GM18499 (cell line): ENCODE results near the gene NMT1.

ENCODE experiments used
- ATAC-seq: cut with Tn5 transposase; IDR thresholded peaks from one replicate; pipeline ENCODE4 v1.9.1; 2021; ENCODE audit warnings: moderate number of reproducible peaks; ENCODE audit not compliant: insufficient read depth, unreplicated experiment

Gene NMT1

GRCh38 chr17:45102856-45103255, 41.7 kb downstream of the NMT1 start:
- no peak for ATAC-seq

DNA sequence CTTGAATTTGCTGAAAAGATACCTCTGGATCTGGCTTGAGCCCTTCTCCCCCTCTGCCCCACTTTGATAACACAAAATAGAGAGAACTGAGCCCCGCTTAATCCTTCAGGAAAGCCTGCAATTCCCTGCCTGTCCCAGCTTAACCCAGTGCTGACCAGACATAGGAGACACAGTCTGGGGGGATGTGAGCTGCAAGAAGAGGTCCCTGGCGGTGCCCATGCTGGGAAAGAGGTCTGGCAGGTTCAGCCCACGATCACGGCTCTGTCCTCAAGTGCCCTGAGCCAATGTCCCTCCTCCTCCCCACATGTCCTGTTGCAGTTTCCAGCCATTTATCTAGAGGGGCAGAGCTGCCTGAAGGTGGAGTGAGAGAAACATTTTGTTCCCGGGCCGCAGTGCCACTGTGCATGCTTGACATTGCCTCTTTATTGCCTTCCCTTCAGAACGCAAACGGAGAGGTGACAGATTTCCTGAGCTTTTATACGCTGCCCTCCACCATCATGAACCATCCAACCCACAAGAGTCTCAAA, 42.2 kb downstream of the NMT1 start:
- ATAC-seq: no peak

GRCh38 chr17:45104029-45104428, 42.9 kb downstream of the NMT1 start:
- ATAC-seq: no peak

DNA sequence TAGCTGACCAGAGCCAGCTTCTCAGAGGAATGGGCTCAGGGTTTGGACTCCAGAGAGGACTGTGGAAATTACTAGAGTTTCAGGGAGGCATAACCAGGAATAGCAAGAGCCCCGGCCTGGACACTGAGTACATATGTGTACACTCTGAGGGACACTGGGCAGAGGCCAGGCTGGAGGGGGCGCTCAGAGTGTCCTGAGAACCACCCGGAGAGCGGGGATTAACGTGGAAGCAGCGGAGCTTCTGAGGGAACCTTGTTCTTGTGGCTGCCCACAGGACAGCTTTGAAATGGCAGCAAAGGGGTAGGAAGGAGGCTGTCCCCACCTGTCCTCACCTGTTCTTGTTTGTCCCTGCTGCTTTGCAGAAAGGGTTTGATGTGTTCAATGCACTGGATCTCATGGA, 43.4 kb downstream of the NMT1 start:
- ATAC-seq: no peak

DNA sequence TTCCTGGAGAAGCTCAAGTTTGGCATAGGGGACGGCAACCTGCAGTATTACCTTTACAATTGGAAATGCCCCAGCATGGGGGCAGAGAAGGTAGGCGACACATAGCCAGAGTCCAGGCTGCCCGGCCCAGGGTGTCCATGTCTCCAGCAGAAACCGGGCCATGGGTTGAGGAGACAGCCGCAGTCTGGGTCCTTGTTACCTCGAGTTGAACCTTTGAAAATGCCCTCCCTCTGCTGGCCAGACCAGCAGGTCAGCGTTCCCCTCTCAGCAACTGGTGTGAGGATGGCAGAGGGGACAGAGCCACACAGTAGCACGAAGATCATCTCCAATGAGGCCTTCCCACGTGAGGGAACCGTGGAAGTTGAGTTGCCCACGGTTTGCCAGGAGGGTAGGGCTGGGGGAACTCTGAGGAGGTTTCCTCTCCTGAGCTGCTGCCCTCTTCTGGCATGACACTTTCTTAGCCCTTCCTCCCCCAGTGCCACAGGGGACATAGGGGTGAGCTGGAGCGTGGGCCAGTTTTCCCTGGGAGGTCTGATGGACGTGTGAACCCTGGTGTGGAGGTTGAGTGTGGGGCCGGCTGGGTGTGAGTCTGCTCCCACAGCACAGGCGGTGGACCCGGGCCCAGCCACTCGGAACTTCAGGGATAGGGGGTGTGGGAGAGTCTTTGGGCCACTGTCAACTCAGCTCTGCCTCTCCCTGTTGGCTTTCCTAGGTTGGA, 43.9 kb downstream of the NMT1 start:
- ATAC-seq: no peak

- no peak for ATAC-seq
Measured at GRCh38 chr17:45106096-45106495, 45.0 kb downstream of the NMT1 start.

GRCh38 chr17:45106582-45106981, 45.5 kb downstream of the NMT1 start:
- no peak for ATAC-seq

- no peak for ATAC-seq
Measured at GRCh38 chr17:45107293-45108010, 46.3 kb downstream of the NMT1 start.

- no peak for ATAC-seq
Measured at GRCh38 chr17:45108051-45108450, 46.9 kb downstream of the NMT1 start.

- no peak for ATAC-seq
Measured at GRCh38 chr17:45108595-45109521, 47.7 kb downstream of the NMT1 start.

- ATAC-seq: no peak
Measured at GRCh38 chr17:45110676-45111611, 49.8 kb downstream of the NMT1 start.

- no peak for ATAC-seq
Measured at GRCh38 chr17:45111850-45112249, 50.7 kb downstream of the NMT1 start.

DNA sequence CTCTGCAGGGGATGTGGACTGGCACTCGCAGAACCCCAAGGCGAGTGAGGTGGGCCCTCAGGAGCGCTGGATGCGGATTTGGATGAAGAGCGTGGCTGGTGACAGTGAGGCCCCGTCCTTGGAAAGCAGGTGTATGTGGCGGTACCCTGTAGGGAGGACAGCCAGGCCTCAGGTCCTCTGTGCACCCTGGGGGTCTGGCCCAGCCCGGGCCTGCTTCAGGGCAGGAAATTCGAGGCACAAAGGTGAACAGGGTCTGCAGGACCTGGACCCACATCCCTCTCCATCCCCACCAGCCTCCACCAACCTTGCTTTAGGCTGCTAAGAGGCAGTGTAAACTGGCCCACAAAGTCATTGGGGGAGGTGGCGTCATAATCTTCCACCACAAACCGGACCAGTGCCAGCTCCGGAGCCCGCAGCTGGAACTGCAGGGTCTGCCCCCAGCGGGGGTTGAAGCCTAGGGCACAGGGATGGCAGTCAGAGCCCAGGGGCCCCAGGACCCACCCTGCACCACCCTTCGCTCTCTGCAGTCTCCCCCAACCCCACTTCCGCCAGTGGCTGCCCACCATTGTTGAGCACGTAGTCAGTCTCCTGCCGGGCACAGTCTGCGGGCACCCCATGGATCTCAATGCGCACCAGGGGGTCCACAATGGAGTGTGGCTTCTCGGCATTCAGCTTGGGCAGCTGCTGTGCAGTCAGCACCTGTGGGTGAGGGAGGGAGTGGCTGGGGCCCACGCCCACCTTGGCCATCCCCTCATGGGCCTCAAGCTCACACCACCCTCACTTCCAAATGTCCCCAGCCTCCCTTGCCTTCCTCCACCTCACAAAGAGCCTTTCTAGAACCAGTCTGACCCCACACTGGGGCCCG, 51.7 kb downstream of the NMT1 start:
- ATAC-seq: no peak

DNA sequence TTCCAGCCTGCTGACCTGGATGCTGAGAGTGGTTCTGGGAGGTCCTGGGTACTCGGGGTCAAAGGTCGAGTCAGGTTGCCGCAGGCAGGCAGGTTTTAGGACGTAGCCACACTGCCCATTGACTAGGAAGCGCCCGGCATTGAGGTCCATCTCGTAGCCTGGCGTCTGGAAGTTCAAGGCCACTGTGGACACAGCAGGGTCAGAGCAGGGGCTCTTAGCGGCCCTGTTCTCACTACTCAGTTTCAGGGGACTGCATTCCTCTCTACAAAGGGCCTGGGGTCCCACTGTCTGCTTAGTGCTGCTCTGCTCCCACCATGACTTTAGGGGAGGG, 52.3 kb downstream of the NMT1 start:
- ATAC-seq: no peak

DNA sequence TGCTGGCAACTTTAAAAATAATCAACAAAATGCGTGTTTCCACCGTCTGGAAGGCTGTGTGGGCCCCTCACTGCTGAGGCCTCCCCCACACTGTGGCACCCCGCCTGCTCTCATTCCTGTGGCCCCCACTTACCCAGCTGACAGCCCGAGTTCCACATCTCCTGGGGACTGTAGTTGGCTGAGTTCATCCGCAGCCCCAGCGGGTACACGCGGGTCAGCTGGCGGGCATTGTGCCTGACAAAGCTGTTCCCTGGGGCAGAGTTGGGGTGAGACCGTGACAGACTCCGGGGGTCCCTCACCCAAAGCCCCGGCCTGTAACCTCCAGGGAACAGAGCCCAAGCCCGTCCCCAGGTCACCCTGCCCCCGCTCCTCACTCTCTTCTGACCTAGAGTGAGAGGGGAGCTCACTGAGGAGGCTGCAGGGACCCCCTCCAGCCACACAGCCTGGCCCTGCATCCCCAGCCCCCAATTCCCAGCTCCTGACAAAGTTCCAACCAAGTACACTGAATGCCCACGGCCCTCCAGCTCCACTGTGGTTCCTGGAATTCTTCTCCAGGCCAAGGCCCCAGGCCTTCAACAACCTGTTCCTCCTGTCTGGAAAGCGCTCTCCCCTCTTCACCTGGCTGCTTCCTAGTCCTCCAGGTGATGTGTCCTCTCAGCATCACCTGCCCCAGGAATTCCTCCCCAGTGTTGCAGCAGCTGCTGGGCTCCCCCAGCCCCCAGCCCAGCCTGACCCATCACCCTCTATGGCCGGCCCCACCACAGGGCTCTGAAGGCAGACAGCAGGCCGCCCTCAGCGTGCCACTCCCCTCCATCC, 53.2 kb downstream of the NMT1 start:
- ATAC-seq: no peak

DNA sequence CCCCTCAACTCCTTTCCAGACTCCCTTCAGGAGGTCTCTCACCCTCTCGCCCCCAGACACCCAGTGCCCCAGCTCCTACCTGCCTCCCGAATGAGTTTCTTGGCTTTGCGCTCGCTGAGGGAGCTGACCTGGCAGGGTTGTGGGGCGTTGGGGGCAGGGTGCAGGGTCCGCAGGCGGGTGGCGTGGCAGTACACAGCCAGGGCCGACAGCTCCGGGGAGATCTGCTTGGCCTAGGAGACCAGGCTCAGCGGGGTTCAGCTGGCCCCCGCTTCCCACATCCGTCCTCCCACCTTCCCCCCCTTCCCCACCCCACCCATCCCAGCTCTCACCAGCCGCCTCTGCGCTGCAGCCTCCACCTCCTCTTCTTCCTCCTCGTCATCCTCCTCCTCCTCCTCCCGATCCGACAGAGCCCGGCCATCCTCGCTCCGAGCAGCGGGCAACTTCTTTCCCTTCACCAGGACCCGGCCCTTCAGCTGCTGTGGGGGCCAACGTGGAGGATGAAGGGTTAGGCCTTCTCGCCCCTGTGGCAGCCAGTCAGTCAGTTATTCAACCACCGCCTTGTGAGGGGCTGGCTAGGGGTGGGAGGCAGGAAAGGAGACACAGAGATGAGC, 54.0 kb downstream of the NMT1 start:
- no peak for ATAC-seq

DNA sequence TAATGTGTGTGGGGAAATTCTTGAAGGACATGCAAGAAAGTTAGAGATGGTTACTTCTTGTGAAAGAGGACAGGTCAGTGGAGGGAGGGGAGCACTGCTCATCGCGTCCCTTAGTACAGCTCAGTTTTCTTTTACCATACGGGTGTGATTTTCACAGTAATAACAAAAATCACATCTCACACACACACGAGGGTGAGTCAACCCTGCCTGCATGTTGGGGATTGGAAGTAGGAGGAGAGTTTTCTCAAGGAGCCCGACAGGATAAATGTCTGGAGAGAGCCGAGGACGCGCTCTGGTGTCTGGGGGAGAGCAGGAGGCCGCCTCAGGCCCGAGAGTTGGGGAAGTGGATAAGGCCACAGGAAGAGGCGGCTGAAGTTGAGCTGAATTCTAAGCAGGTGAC, 54.8 kb downstream of the NMT1 start:
- no peak for ATAC-seq
